ENCODE data around the gene DYNAP.

The DYNAP gene, protein sequence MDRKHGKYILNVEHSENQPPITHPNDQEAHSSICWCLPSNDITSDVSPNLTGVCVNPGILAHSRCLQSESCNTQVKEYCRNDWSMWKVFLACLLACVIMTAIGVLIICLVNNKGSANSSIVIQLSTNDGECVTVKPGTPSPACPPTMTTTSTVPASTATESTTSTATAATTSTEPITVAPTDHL

DNA sequence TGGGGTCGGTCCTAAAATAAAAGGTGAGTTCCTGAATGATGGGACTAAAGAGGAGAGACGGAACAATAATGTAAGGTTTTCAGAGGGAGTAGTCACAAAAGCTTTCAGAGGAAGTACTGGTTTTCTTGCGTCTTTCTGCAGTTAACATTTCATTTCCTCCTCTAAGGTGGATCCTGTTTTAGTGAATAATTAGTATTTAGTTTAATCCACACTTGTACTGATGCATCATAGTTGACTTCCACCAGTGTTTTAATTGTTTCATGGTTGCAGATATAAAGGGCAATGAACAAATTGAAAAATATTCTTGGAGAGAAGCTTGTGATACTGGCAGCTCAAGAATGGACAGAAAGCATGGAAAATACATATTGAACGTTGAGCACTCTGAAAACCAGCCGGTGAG, at the start of gene DYNAP:
Gene DYNAP, plus strand, starts transcription at position 301 of the 400 bp plus-strand sequence. Its CDS starts 38 bp downstream, at position 339.
- no peak for DNase-seq

- peak; percentile 28 for DNase-seq
These were observed 39.5 kb upstream of the DYNAP start for GRCh38 chr18:54551590-54551989.

- no peak for DNase-seq
These were observed 35.8 kb upstream of the DYNAP start for GRCh38 chr18:54555286-54555685.

DNA sequence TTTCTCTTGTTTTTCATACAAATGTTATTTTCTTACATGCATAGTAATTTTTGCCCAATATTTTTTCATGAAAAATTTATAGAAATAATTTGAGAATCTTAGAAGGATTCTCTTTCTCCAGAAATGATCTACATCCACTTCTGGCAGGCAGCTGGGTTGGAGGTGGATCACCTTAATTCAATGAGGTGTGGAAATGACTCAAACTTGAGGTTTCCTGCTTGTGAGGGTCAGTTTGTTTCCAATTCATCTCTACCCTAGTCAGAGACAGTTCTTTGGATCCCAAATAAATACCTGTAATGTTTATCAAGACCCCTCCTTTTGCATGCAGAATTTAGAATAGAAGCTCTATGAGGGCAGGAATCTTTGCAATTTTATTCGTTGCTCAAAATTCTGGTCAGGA, 35.0 kb upstream of the DYNAP start:
- DNase-seq, result no peak

DNA sequence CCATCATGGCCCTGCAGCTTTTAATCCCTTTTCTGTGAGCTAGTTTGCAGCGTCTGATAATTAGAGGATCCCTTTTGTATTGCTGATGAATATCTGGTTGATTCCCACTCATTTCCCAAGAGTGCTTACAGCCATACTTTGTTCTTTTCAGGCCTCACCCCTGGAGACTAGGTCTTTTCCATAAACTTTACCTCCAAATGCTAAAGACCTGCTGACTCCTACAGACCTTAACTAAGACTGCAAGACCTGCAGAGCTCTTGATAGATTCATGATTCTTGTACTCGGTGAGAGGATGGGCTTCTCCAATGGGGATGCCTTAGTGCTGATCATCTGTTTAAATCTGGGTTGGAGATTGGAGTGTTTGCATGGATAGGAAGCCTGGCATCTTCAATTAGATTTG, 33.1 kb upstream of the DYNAP start:
- DNase-seq, result no peak

- DNase-seq, result peak; percentile 59
These were observed 32.1 kb upstream of the DYNAP start for GRCh38 chr18:54558609-54559585.

DNA sequence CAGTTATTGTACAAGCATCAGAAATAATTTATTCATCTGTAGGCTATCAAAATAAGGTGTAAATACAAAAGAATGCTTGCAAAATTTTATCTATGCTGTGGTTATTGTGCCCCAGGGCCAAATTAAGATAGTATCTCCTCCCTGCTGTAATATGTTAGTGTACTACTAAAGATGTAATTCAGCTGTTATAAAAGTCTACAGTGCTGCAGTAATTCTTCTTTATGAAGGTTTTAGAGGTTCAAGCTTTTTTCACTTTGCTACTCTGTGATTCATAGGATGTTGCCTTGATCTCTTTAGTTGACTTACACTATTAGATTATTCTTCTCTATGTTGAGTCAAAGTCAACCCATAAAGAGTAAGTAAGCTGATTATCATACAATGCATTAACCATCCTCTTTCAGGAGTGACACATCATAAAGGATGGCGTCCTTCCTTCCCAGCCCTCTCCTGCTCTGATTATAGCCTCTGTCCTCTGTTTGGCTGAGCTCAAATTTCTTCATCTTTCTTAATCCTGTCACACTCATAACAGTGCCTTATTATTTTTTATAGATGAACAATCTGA, 29.3 kb upstream of the DYNAP start:
- no peak for DNase-seq

DNA sequence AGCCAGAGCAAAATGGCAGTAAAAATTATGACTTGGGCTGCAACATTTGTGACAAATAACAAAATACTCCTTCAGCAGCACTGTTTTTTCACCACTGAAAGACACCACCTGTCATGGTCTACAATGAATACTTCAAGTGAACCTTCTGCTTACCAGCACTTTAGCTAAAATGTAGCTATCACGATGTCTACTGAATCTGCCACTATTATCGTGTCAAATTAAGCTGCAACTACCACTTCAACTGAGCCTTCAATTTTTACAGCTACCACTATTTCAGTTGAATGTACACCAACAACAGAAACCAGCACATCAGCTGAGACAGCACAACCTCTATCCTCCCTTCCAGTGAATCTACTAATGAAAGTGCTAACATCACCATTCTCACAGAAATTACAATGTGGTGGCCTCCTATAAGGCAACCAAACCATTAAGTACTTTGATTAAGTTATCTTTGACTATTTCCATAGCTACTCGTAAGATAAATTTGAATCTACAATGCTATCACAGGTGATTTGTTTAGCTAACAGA, 10.8 kb upstream of the DYNAP start:
- DNase-seq, result no peak

DNA sequence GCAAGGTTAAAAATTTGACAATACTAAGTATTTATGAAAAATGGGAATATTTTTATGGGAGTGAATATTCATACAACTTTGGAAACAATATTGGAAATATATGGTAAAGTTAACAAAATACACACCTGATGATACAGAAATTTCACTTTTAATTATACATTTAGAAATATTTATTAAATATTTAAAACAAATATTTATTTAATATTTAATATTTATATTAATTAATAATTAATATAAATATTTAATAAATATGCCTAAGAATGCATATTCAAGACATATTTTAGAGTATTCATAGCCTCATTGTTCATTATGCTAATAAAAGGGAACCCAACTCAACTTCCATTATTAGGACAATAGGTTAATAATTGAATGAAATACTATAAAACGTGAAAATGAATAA, 7.0 kb upstream of the DYNAP start:
- no peak for DNase-seq

DNA sequence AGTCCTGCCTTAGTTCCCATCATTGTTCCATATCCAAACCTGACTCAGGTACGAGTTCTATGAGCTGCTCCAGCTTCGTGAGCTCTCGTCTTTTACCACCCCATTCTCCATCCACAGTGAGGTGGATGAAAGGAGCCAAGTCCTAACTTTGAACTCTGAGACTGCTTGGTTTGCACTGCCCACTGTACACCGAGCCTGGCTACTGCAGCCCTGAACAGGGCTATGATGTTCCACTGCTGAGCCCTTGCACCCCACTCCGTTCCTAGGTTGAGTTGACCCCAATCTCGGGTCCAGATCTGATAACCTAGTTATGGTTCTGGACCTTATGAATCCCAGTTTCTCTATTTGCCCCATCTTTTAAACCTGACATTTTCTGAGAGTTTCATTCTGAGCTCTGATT, 5.3 kb upstream of the DYNAP start:
- no peak for DNase-seq

- DNase-seq, result no peak
These were observed 13.2 kb downstream of the DYNAP start for GRCh38 chr18:54604211-54604610.

- no peak for DNase-seq
These were observed 15.8 kb downstream of the DYNAP start for GRCh38 chr18:54606835-54607212.

- peak; percentile 56 for DNase-seq
These were observed 16.4 kb downstream of the DYNAP start for GRCh38 chr18:54607213-54608027.

GRCh38 chr18:54608028-54608642, 17.1 kb downstream of the DYNAP start:
- DNase-seq, result peak; percentile 64

DNA sequence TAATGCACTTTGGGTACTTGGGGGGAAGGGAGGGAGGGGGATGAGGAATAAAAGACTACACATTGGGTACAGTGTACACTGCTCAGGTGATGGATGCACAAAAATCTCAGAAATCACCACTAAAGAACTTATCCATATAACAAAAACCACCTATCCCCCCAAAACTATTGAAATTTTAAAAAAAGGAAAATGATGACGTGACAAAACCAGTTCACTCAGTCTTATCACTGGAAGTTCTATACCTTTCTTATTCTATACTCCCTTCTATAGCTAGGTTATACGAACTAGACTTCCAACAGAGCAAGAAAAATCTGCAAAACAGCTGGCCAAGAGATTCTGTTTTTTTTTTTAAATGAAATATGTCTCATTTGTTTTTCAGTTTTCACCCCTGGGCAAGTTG, 20.8 kb downstream of the DYNAP start:
- DNase-seq, result no peak

DNA sequence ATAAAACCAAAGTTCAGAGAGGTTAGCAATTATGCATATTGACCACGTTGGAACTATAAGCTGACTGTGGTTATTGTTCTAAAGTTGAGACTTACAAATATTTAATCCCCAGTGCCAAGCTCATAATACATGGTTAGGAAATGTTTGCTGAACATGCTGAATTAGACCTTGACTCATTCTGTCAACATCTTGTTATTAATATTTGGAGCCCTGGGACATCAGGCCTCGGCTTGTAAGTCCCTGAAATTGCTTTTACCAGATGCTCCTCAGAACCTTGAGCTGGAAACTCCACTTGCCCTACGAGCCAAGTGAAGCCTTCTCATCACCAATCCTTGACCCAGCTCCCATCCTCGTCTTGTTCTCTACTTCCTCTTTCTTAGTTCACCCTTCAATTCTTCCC, 21.2 kb downstream of the DYNAP start:
- DNase-seq, result no peak

GRCh38 chr18:54613174-54613573, 22.1 kb downstream of the DYNAP start:
- DNase-seq, result no peak

DNA sequence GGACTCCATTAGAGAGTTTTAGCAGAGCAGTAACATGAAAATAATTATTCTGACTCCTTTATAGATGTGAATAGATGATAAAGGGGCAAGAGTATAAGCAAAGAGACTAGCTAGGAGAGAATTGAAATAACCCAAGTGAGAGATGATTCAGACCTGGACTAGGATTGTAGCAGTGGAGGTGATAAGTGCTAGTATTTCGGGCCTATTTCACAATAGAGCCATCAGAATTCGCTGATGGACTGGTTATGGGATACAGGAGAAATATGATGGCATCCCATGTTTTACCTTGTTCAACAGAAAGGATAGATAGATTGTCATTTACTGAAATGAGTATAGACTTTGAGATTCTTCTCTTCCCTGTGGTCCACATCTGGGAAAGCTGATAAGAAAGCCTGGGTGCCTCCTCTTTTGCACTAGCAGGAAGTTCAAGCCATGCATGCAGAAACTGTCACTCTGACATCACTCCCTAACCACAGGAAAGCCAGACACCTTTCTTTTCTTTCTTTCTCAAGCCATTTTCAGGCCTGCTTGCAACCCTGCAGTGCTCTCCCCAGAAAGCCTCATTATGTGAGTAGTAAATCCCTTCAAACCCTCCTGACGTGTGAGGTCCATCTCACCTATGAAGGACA, 25.3 kb downstream of the DYNAP start:
- DNase-seq, result peak; percentile 88

GRCh38 chr18:54622084-54622483, 31.0 kb downstream of the DYNAP start:
- no peak for DNase-seq

DNA sequence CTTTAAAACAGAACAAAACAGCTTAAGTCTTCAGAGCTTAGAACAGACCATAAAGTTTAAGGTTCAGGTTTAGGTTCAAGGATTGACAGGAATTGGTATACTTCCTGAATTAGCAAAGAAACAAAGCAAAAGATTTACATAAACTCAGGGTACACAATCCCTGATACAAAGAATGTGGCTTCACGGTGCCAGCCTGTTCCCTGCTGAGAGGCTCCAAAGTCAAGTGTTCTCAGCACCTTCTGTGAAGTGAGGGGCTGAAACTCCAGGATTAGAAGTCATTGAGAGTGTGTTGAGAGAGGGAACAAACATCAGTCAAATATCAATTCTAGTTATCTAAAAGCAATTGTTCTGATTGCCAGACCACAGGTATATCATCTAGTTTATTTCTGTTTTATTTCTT, 35.7 kb downstream of the DYNAP start:
- no peak for DNase-seq

- DNase-seq, result no peak
These were observed 39.9 kb downstream of the DYNAP start for GRCh38 chr18:54630963-54631362.

DNA sequence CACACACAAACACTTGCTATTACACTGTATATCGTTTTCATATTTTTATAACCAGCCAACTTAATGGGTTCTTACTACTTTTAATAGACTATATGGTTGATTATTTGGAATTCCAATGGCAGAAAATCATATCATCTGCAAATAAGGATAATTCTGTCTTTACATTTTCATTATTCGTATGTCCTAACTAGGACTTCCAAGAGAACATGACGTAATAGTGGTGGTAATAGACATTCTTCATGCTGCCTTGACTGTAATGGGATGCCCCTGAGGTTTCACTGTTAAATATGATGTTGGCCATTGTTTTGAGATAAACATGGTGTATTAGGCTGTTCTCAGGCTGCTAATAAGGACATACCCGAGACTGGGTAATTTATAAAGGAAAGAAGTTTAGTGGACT, 45.2 kb downstream of the DYNAP start:
- DNase-seq, result no peak
